Uterus (tissue), 4 donors: ENCODE data around the gene ZNF609. TPM values are rescaled to one million over a fixed set of nuclear protein-coding genes. Genes with fewer than 3 reads are reported as not detected.
A peak's percentile ranks its signal among the peaks of the same experiment; 100 is the strongest.

Experiments
- DNase-seq, 2 donors: peaks; one replicate each; pipeline ENCODE4 v3.0.0-alpha.2; 2019 to 2020
- H3K27ac ChIP-seq, 2 donors: fragments of 200-600 bp; sonication (generic); 1 replicate in 1 of 2; 2 replicates in 1 of 2; pipeline ENCODE4 v1.5.1; 2016 to 2018
- H3K27me3 ChIP-seq, 2 donors: fragments of 200-600 bp; sonication (generic); one replicate each; pipeline ENCODE4 v1.5.1; 2018 to 2019; ENCODE audit warnings: control low read depth in 1 of 2
- H3K36me3 ChIP-seq, 2 donors: fragments of 200-600 bp; sonication (generic); one replicate each; pipeline ENCODE4 v1.5.1; 2019; ENCODE audit warnings: control low read depth in 1 of 2
- H3K4me1 ChIP-seq, 2 donors: fragments of 200-600 bp; sonication (generic); one replicate each; pipeline ENCODE4 v1.5.1; 2018 to 2019; ENCODE audit warnings: control low read depth in 1 of 2
- H3K4me3 ChIP-seq, 2 donors: fragments of 200-600 bp; sonication (generic); 1 replicate in 1 of 2; 2 replicates in 1 of 2; pipeline ENCODE4 v1.5.1; 2018 to 2019; ENCODE audit warnings: mild to moderate bottlenecking in 1 of 2
- H3K9me3 ChIP-seq, 2 donors: fragments of 200-600 bp; sonication (generic); one replicate each; pipeline ENCODE4 v1.5.1; 2019; ENCODE audit warnings: control low read depth in 1 of 2
- CTCF ChIP-seq, 4 experiments: fragments of 200-600 bp in 2 of 4; fragments of 450-650 bp in 2 of 4; sonication (generic) in 2 of 4; IDR thresholded peaks; one replicate each; pipeline ENCODE4 v1.5.1; 2016 to 2019; ENCODE audit warnings: antibody characterized with exemption in 4 of 4, mild to moderate bottlenecking in 2 of 4, moderate library complexity in 1 of 4
- POLR2A ChIP-seq, 2 donors: fragments of 450-650 bp; IDR thresholded peaks; one replicate each; pipeline ENCODE4 v1.6.1; 2016; ENCODE audit warnings: antibody characterized with exemption in 2 of 2, mild to moderate bottlenecking in 1 of 2, moderate library complexity in 1 of 2
- intact Hi-C: fragments of 100-400 bp; cut with DNase I; formaldehyde crosslinking; loops from one replicate; pipeline ENCODE4 v1.15.1; 2023; ENCODE audit warnings: low total_unique reads
- total RNA-seq, 4 donors: library from RNA; depleted of rRNA in 3 of 4; stranded (reverse); fragments of >200 nt in 3 of 4; gene quantifications; one replicate each; pipeline versions ENCODE4 v1.1.0 to v1.2.4, GENCODE V29; 2014 to 2023
- donor health status: DM: yes; HTN: yes; CAD: no.

The ZNF609 gene
- total RNA-seq, 4 donors from 2014 or later, result 12.4 to 59.6 (median 26.1) TPM

- no peak for TF ChIP-seq CTCF (IDR thresholded peaks at IDR 0.05)
- TF ChIP-seq POLR2A (IDR thresholded peaks at IDR 0.05), result no peak
- no peaks in the 10 kb centered on the region for H3K27me3 ChIP-seq
- intact Hi-C loops, result no loop called here
- no peaks in the 10 kb centered on the region for H3K36me3 ChIP-seq
- no peak overlapping the region for H3K27ac ChIP-seq
- no peaks in the 10 kb centered on the region for H3K9me3 ChIP-seq
- H3K4me3 ChIP-seq, result no peak overlapping the region
- no peaks in the 10 kb centered on the region for H3K4me1 ChIP-seq
- DNase-seq, result no peak
Measured at GRCh38 chr15:64710676-64711428, 250.5 kb downstream of the ZNF609 start.

GRCh38 chr15:64712353-64712752 is 252.0 kb downstream of the ZNF609 start:
- Histone ChIP-seq H3K27me3 (no peaks in the 10 kb centered on the region), H3K4me3 (no peak overlapping the region), H3K27ac (no peak overlapping the region), H3K9me3 (no peaks in the 10 kb centered on the region), H3K36me3 (no peaks in the 10 kb centered on the region), H3K4me1 (no peaks in the 10 kb centered on the region)
- no peak for DNase-seq
- TF ChIP-seq CTCF (IDR thresholded peaks at IDR 0.05), result no peak
- intact Hi-C loops, result no loop called here

- DNase-seq, result no peak
- TF ChIP-seq POLR2A (IDR thresholded peaks at IDR 0.05), result no peak
- no peak for TF ChIP-seq CTCF (IDR thresholded peaks at IDR 0.05)
- intact Hi-C loops, result no loop called here
Measured at GRCh38 chr15:64713592-64713991, 253.2 kb downstream of the ZNF609 start.

GRCh38 chr15:64716452-64716851 is 256.1 kb downstream of the ZNF609 start:
- Histone ChIP-seq H3K27ac (peak overlapping the region in 1 of 2 donors; percentile 81), H3K9me3 (no peaks in the 10 kb centered on the region), H3K4me1 (no peaks in the 10 kb centered on the region), H3K4me3 (no peak overlapping the region), H3K27me3 (no peaks in the 10 kb centered on the region), H3K36me3 (no peaks in the 10 kb centered on the region)
- intact Hi-C loops, result no loop called here
- DNase-seq, result no peak
- TF ChIP-seq CTCF (IDR thresholded peaks at IDR 0.05), result no peak
- TF ChIP-seq POLR2A (IDR thresholded peaks at IDR 0.05), result no peak

More at GRCh38 chr15:64713592-64713991, 253.2 kb downstream of the ZNF609 start:
- no peaks in the 10 kb centered on the region for H3K4me1 ChIP-seq
- H3K27ac ChIP-seq, result no peak overlapping the region
- no peaks in the 10 kb centered on the region for H3K9me3 ChIP-seq
- no peaks in the 10 kb centered on the region for H3K36me3 ChIP-seq
- H3K4me3 ChIP-seq, result no peak overlapping the region
- H3K27me3 ChIP-seq, result no peaks in the 10 kb centered on the region

GRCh38 chr15:64717130-64717529 is 256.8 kb downstream of the ZNF609 start:
- no peaks in the 10 kb centered on the region for H3K4me1 ChIP-seq
- peak overlapping the region; percentile 71 to 81 for H3K27ac ChIP-seq
- no peaks in the 10 kb centered on the region for H3K36me3 ChIP-seq
- H3K4me3 ChIP-seq, result no peak overlapping the region
- intact Hi-C loops, result no loop called here
- TF ChIP-seq CTCF (IDR thresholded peaks at IDR 0.05) (no peak), POLR2A (IDR thresholded peaks at IDR 0.05) (no peak)
- H3K27me3 ChIP-seq, result no peaks in the 10 kb centered on the region
- H3K9me3 ChIP-seq, result no peaks in the 10 kb centered on the region
- DNase-seq, result no peak
